Aorta (tissue), 5 donors: ENCODE results near the gene TBC1D22A. TPM values are rescaled to one million over a fixed set of nuclear protein-coding genes. Genes with fewer than 3 reads are reported as not detected.
A peak's percentile ranks its signal among the peaks of the same experiment; 100 is the strongest.

Source experiments
- ATAC-seq: fragments of 200-7000 bp; cut with Tn5 transposase; one replicate; pipeline ENCODE4 v1.9.1; 2022; ENCODE audit warnings: moderate library complexity; ENCODE audit not compliant: low FRiP score
- DNase-seq, 2 donors: peaks; one replicate each; pipeline ENCODE4 v3.0.0-alpha.2; 2020
- H3K27ac ChIP-seq, 2 donors: one replicate each; pipeline ENCODE4 v1.5.1; 2013; ENCODE audit warnings: low read length in 2 of 2, mild to moderate bottlenecking in 2 of 2, moderate library complexity in 2 of 2, control low read depth in 1 of 2, inconsistent platforms in 1 of 2, low read depth in 1 of 2
- H3K27me3 ChIP-seq, 2 donors: one replicate each; pipeline ENCODE4 v1.6.1; 2013; ENCODE audit warnings: control low read depth in 1 of 2, low read length in 1 of 2, mild to moderate bottlenecking in 1 of 2, moderate library complexity in 1 of 2; ENCODE audit not compliant: insufficient read depth in 2 of 2, control insufficient read depth in 1 of 2
- H3K36me3 ChIP-seq, 2 donors: one replicate each; pipeline ENCODE4 v1.6.1; 2013; ENCODE audit warnings: control low read depth in 1 of 2, low read length in 1 of 2, mild to moderate bottlenecking in 1 of 2; ENCODE audit not compliant: insufficient read depth in 2 of 2, control insufficient read depth in 1 of 2
- H3K4me1 ChIP-seq, 2 donors: one replicate each; pipeline ENCODE4 v1.6.1; 2013; ENCODE audit warnings: low read length in 2 of 2, control low read depth in 1 of 2, mild to moderate bottlenecking in 1 of 2, moderate library complexity in 1 of 2; ENCODE audit not compliant: insufficient read depth in 2 of 2, control insufficient read depth in 1 of 2
- H3K4me3 ChIP-seq, 2 donors: one replicate each; pipeline ENCODE4 v1.5.1; 2013; ENCODE audit warnings: low read length in 2 of 2, control low read depth in 1 of 2, mild to moderate bottlenecking in 1 of 2
- H3K9me3 ChIP-seq: one replicate; pipeline ENCODE4 v1.6.1; 2013; ENCODE audit warnings: mild to moderate bottlenecking, low read length; ENCODE audit not compliant: control insufficient read depth
- WGBS, 2 donors: extraction: QIAGEN DNeasy Blood & Tissue Kit; methylation state at CpG; one replicate each; pipeline ENCODE4 v1.1.7; 2013; 5-methylcytosine and 5-hydroxymethylcytosine counted together
- intact Hi-C, 2 donors: fragments of 100-400 bp; cut with DNase I; formaldehyde crosslinking; loops; one replicate each; pipeline versions ENCODE4 v1.14.2 to v1.15.0; 2022
- polyA plus RNA-seq, 2 donors: library from polyadenylated mRNA; stranded (reverse); fragments of 200-250 nt; gene quantifications; one replicate each; pipeline ENCODE4 v1.2.3, GENCODE V29; 2013
- total RNA-seq, 2 donors: library from RNA; stranded (reverse); fragmentation: NEBNext Ultra II Directional; extraction: Animal tissue kit (Norgen Biotek cat#: 25700); gene quantifications; one replicate each; pipeline ENCODE4 v1.2.1, GENCODE V29; 2021
- donor health status: healthy with polysubstance abuse.
- donor health status: Bipolar disorder and iron deficiency.
- donor health status: DM: no; HTN: no; CAD: no.
- donor health status: DM: no; HTN: no; CAD: no.
- donor health status: DM: yes; HTN: yes; CAD: no.

Gene TBC1D22A
- total and polyA plus RNA-seq, 4 donors, result 10.8 to 37.1 (median 17.9) TPM

DNA sequence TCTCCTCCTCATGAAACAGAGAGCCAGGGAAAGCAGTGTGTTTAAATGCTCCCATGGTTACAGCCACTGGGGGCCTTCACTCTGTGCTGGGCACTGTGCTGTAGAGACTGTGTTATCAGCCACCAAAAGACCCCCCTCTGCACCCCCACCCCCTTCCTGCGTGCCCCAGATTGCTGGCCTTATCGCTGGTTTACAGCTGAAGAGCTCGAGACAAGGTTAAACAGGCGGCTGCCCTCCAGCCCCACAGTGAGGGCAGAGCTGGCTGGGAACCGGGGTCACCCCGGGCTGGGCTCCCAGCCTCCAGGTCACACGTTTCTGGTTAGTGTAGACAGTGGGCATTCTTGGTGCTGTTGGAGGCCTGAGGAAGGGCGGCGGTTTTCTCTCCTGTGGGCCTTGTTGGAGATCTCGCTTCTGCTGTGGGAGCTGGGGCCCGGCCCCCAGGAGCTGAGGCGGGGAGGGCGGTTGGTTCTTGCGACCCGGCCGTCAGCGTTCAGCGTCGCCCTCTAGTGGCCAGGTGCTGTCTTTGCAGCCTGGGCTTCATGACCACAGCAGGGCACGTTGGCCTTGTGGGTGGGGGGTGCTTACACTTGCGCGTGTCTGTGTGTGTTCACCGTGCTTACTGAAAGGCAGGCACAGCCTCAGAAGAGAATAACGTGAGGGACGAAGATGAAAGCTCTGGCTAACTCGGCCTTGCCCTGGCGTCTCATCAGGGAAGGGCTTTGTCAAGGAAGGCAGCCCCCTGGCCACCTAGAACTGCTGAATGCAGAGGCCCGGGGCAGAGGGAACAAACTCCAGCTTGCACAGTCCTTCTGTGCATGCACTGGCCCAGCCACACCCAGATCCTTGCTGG lies 40.8 kb downstream of the TBC1D22A start:
- H3K4me3 ChIP-seq, result no peak overlapping the region
- intact Hi-C loops, result no loop called here
- DNase-seq, result peak in 1 of 2 donors; percentile 83
- no peak for ATAC-seq
- H3K4me1 ChIP-seq, result no peaks in the 10 kb centered on the region
- H3K36me3 ChIP-seq, result no peaks in the 10 kb centered on the region
- no peaks in the 10 kb centered on the region for H3K27me3 ChIP-seq
- 43 to 44% methylated on average over 28 of the region's 28 CpGs for WGBS, 2 donors
- H3K27ac ChIP-seq, result no peak overlapping the region
- H3K9me3 ChIP-seq, result no peaks in the 10 kb centered on the region

DNA sequence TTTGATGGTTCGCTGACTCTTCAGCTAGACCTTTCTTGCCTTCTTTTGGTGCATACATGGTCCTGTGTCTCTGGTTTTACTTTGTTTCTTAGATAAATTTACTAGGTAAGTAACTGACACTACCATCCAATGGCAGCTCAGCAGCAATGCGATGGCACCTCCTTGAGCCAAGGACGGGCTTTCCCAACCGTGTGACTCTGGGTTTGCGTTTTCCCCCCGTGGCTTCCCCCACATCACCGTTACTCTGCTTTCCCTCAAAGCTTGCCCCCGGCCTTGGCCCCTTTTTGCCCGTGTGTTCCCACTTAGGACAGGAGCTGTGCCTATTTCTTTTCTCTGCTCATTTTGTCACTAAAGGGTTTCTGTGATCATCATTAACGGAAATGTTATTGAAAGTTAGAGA lies 41.5 kb downstream of the TBC1D22A start:
- Histone ChIP-seq H3K9me3 (no peaks in the 10 kb centered on the region), H3K4me3 (no peak overlapping the region), H3K4me1 (no peaks in the 10 kb centered on the region), H3K27me3 (no peaks in the 10 kb centered on the region), H3K36me3 (no peaks in the 10 kb centered on the region), H3K27ac (no peak overlapping the region)
- DNase-seq (no peak), ATAC-seq (no peak)
- intact Hi-C loops, result no loop called here
- WGBS, 2 donors, result 88 to 89% methylated on average over 10 of the region's 10 CpGs

DNA sequence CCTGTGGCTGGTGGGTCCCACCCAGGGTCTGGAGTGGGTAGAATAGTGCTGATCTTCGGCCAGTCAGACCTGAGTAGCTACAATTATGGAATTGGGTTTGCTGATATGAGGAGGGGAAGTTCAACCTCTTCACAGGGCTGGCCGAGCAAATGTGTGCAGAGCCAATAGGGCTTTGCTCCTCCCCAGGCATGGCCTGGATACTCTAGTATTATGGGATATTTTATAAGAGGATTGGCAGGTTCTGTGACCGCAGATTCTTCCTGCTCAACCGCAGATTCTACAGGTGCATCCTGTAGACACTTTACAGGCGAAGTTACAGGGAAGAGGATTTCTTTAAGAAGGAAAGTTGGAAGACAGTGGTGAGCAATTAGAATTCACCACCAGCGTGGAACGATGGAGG lies 44.3 kb downstream of the TBC1D22A start:
- intact Hi-C loops, result no loop called here
- Histone ChIP-seq H3K9me3 (no peaks in the 10 kb centered on the region), H3K27me3 (no peaks in the 10 kb centered on the region), H3K4me3 (no peak overlapping the region), H3K27ac (no peak overlapping the region), H3K4me1 (no peaks in the 10 kb centered on the region), H3K36me3 (no peaks in the 10 kb centered on the region)
- DNase-seq (peak in 1 of 2 donors; percentile 26), ATAC-seq (no peak)
- WGBS, 2 donors, result 90 to 93% methylated on average over 7 of the region's 7 CpGs

DNA sequence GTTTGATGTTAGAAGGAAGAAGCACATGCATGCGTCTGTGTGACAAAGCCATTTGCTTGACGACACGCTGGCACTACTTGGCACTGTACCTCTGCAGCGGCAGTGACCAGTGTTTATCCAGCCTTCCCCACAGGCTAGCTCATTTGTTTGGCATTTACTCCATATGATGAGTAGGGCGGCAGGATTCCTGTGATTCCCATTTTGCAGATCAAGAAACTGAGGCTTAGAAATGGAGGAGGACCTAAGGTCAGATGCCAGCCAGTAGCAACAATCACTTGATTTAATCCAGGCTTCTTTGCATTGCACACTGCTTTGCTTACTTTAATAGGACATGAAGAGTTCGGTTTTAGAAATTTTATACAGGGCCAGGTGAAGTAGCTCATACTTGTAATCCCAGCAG lies 45.0 kb downstream of the TBC1D22A start:
- Histone ChIP-seq H3K27me3 (no peaks in the 10 kb centered on the region), H3K4me1 (no peaks in the 10 kb centered on the region), H3K36me3 (no peaks in the 10 kb centered on the region), H3K27ac (no peak overlapping the region), H3K4me3 (no peak overlapping the region), H3K9me3 (no peaks in the 10 kb centered on the region)
- DNase-seq (no peak), ATAC-seq (no peak)
- intact Hi-C loops, result no loop called here
- 86 to 90% methylated on average over 6 of the region's 6 CpGs for WGBS, 2 donors

DNA sequence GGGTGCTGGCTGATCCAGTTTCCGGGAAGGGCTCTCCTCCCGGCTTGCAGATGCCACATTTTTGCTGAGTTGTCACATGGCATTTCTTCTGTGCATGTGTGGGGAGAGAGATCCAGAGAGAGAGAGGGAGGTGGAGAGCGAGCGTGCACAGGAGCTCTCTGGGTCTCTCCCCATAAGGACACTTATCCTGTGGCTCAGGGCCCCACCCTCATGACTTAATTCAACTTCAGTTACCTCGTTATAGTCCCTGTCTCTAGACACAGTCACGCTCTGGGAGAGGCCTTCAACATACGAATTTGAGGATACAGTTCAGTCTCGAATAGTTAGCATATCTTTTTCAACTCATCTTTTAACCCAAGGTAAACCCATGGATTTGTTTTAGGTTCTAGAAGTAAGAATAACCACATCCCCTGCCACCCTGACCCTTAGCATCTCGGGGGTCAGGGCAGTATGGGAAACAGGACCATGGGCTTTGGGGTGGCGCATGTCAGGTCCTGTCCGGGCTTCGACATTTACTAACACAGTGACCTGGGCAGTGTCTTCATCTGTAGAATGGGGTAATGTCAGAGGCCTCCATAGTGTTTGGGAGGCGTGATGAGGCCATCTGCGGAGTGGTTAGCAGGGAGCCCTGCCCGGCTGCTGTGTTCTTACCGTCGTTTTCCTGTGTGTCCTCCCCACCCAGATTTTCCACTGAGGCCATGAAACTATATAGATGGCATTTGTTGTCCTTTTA lies 46.9 kb downstream of the TBC1D22A start:
- intact Hi-C loops, result no loop called here
- Histone ChIP-seq H3K4me1 (no peaks in the 10 kb centered on the region), H3K36me3 (no peaks in the 10 kb centered on the region), H3K27me3 (no peaks in the 10 kb centered on the region), H3K9me3 (no peaks in the 10 kb centered on the region), H3K27ac (no peak overlapping the region), H3K4me3 (no peak overlapping the region)
- WGBS, 2 donors, result 98% methylated on average over 17 of the region's 17 CpGs
- ATAC-seq, result no peak
- DNase-seq, result no peak

DNA sequence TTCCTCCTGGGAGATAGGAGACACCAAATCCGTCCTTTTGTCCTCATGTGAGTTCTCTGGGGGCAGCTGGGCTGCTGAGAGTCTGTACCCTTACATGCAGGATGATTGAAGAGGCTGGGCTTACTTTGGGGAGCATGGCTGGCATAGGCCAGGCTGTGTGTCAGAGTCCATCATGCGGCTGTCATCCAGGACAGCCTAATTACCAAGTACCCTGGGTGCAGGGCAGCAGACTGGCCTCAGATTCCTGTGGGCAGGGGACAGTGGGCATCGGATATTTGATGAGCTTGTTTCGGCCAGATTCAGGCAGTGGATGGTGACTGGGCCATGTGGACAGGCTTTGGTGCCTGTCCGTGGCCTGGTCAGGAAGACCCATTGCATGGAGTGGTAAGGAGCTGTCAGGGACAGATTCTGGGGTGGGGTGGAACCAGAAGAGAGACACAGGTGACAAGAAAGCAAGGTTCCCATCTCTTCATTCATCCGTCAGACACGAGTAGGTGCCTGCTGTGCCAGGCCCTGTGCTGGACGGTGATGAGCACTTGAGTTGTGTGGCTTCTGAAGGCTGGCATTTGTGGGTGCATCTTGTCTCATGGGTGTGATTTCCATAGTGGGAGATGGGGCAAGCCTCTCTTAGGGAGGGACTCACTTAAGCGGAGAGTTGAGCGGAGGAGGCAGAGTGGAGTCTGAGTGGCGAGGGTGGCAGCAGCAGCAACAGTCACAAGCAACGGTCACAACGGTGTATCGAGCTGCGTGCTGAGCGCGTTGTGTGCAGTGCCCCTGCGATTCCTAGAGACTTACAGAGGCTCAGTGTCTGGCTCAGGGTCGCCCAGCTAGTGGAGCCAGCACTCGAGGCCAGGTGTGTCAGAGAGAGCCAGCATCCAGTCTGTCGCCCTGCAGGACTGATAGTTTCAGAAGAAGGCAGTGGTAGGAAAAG lies 48.7 kb downstream of the TBC1D22A start:
- intact Hi-C loops, result no loop called here
- Histone ChIP-seq H3K27ac (no peak overlapping the region), H3K27me3 (no peaks in the 10 kb centered on the region), H3K4me1 (no peaks in the 10 kb centered on the region), H3K36me3 (no peaks in the 10 kb centered on the region), H3K9me3 (no peaks in the 10 kb centered on the region), H3K4me3 (no peak overlapping the region)
- DNase-seq, result peak; percentile 16 to 45
- ATAC-seq, result no peak
- 94 to 97% methylated on average over 21 of the region's 21 CpGs for WGBS, 2 donors

DNA sequence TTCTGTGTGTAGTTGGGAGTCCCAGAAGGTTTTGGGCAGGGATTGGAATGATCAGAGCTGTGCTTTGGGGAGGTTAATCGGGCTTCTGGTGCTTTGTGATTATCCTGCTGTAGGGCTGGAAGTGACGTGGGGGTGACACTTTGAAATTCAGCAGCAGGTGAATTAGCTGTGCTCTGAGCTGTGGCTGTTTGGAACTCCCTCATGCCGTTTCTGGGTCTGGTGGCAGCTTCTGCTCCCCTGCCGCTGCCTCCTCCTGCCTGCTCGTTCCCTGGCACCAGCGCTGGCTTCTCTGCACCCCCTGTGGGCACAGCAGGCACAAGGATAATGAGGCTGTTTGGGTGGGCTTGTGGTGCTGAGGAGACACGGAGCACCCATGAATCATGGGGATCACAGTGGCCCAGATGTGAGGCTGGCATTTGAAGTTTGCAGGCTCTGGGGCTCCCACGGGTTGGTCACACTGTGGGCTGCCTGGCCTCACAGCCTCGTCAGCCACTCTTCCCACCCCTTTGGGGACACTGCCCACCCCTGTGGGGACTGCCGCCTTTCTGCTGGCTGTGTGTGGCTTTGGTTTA lies 49.7 kb downstream of the TBC1D22A start:
- ATAC-seq, result no peak
- no peak overlapping the region for H3K27ac ChIP-seq

DNA sequence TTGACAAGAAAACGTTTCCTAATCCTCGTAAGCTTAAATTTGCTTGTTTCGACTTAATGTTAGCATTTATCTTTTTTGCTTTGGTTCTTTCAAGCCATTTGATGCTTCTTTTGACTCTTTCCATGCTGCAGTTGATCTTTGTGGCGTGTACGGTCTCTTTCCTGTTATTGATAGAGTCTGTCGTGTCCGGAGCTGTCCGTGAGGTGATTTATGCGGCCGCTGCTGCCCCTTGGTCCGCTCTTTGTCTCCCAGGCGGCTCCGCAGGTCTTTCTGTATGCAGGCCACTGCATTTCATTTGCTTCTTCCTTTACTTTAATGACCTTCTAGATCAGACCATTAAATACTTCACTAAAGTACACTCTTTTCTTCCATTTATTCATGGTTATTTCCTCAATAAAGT lies 50.3 kb downstream of the TBC1D22A start:
- 92 to 94% methylated on average over 13 of the region's 13 CpGs for WGBS, 2 donors
- Histone ChIP-seq H3K36me3 (no peaks in the 10 kb centered on the region), H3K27me3 (no peaks in the 10 kb centered on the region), H3K27ac (no peak overlapping the region), H3K4me3 (no peak overlapping the region), H3K9me3 (no peaks in the 10 kb centered on the region), H3K4me1 (no peaks in the 10 kb centered on the region)
- ATAC-seq (no peak), DNase-seq (no peak)
- intact Hi-C loops, result no loop called here

More for the DNA sequence above, 49.7 kb downstream of the TBC1D22A start:
- peak; percentile 30 to 54 for DNase-seq
- H3K36me3 ChIP-seq, result no peaks in the 10 kb centered on the region
- no peaks in the 10 kb centered on the region for H3K9me3 ChIP-seq
- intact Hi-C loops, result no loop called here
- no peaks in the 10 kb centered on the region for H3K27me3 ChIP-seq
- WGBS, 2 donors, result 76 to 88% methylated on average over 10 of the region's 10 CpGs
- H3K4me1 ChIP-seq, result no peaks in the 10 kb centered on the region
- no peak overlapping the region for H3K4me3 ChIP-seq
